Natural killer cell (primary cell): ENCODE data around the gene YWHAB. TPM values are rescaled to one million over a fixed set of nuclear protein-coding genes. Genes with fewer than 3 reads are reported as not detected.
A peak's percentile ranks its signal among the peaks of the same experiment; 100 is the strongest.
"Not testable (repeated sequence)": the region's sequence is repeated elsewhere in the genome, so short reads cannot be mapped to it uniquely, and the experiment has no call there.

Experiments used
- ATAC-seq, 3 donors: fragments of 150-1000 bp in 2 of 3; fragments of 200-7000 bp in 1 of 3; cut with Tn5 transposase; 1 replicate in 1 of 3; 2 replicates in 2 of 3; pipeline ENCODE4 v1.10.0; 2021; ENCODE audit warnings: mild to moderate bottlenecking in 2 of 3, moderate library complexity in 2 of 3
- DNase-seq, 2 donors: peaks; one replicate each; pipeline versions ENCODE4 v3.0.0 to v3.0.0-alpha.2; 2013 to 2021; ENCODE audit warnings: mixed read lengths in 1 of 2
- H3K27ac ChIP-seq: one replicate; pipeline ENCODE4 v1.5.1; 2013; ENCODE audit warnings: mild to moderate bottlenecking, low read length
- H3K27me3 ChIP-seq: one replicate; pipeline ENCODE4 v1.6.1; 2013; ENCODE audit warnings: low read length; ENCODE audit not compliant: control insufficient read depth, insufficient read depth
- H3K36me3 ChIP-seq: one replicate; pipeline ENCODE4 v1.6.1; 2013; ENCODE audit warnings: low read length; ENCODE audit not compliant: control insufficient read depth, insufficient read depth
- H3K4me1 ChIP-seq: one replicate; pipeline ENCODE4 v1.6.1; 2013; ENCODE audit warnings: low read length; ENCODE audit not compliant: control insufficient read depth, insufficient read depth
- H3K4me3 ChIP-seq: one replicate; pipeline ENCODE4 v1.5.1; 2013; ENCODE audit warnings: low read length
- H3K9me3 ChIP-seq: one replicate; pipeline ENCODE4 v1.6.1; 2013; ENCODE audit warnings: low read length; ENCODE audit not compliant: control insufficient read depth, insufficient read depth
- H3K27ac Mint-ChIP-seq, 2 donors: one replicate each; pipeline ENCODE4 v1.8.0; 2022; ENCODE audit warnings: mild to moderate bottlenecking in 2 of 2, mixed read lengths in 2 of 2, moderate library complexity in 1 of 2
- H3K27me3 Mint-ChIP-seq, 2 donors: one replicate each; pipeline ENCODE4 v1.8.0; 2022; ENCODE audit warnings: low read depth in 2 of 2, mixed read lengths in 2 of 2
- H3K36me3 Mint-ChIP-seq: one replicate; pipeline ENCODE4 v1.8.0; 2022; ENCODE audit warnings: mixed read lengths
- H3K4me1 Mint-ChIP-seq, 2 donors: one replicate each; pipeline ENCODE4 v1.8.0; 2022; ENCODE audit warnings: mixed read lengths in 2 of 2
- H3K4me3 Mint-ChIP-seq: one replicate; pipeline ENCODE4 v1.8.0; 2022; ENCODE audit warnings: mild to moderate bottlenecking, moderate library complexity, mixed read lengths
- H3K9me3 Mint-ChIP-seq, 2 donors: one replicate each; pipeline ENCODE4 v1.8.0; 2022; ENCODE audit warnings: mixed read lengths in 2 of 2
- CTCF ChIP-seq: fragments of 200-600 bp; IDR thresholded peaks from one replicate; pipeline ENCODE4 v1.8.0; 2022; ENCODE audit warnings: antibody characterized with exemption
- WGBS: methylation state at CpG from one replicate; pipeline ENCODE4 v1.1.7; 2013; ENCODE audit warnings: missing lambda C conversion rate; ENCODE audit not compliant: insufficient coverage; 5-methylcytosine and 5-hydroxymethylcytosine counted together
- intact Hi-C: fragments of 100-400 bp; cut with micrococcal nuclease; formaldehyde crosslinking; loops from one replicate; pipeline ENCODE4 v1.14.2; 2022
- total RNA-seq, 4 donors: library from RNA; stranded (reverse); fragments of 120-200 nt in 1 of 4; gene quantifications; one replicate each; pipeline versions ENCODE4 v1.2.3 to v1.2.4, GENCODE V29; 2013 to 2022

The YWHAB gene
- total RNA-seq, 3 donors from 2014 or later (not counting 1 experiment from before 2014, with no cell fraction given), result 137 to 199 (median 179) TPM

DNA sequence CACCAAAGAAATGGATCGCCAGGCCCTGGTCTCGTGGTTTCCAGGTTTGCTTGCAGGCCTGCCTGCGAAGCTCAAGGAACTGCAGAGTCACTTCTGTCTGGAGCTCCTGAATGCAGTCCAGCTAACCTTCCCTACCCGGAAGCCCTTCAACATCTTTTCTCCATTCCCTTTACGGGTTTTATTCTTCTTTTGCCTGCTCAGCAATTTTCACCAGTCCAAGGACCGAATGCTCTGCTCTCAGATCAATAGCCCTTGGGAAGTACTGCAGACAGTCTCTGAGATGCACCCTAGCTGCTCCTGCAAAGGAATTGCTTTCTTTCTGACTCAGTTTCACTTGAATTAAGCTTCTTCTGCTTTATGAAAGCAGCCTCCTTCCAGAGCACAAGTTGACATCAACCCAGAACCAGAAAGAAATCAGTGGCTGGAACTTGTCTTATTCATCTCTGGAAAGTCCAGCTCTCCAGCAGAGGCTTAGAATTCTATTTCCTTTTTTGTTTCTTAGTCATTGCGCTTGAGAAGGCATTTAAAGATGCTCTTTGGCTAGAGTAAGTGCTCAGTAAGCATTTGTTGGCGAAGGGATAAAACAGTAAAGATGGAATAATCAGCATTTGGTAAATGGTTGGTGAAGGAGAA lies 18.7 kb upstream of the YWHAB start:
- Mint-ChIP-seq H3K36me3 (no peaks in the 10 kb centered on the region), H3K9me3 (no peaks in the 10 kb centered on the region), H3K27me3 (peaks cover 8 to 13% of the 10 kb centered on the region in 2 donors), H3K27ac (no peak overlapping the region), H3K4me3 (peak overlapping the region; percentile 56), H3K4me1 (peaks cover 7 to 10% of the 10 kb centered on the region in 2 donors)
- 40% methylated on average over 8 of the region's 8 CpGs for WGBS
- H3K36me3 ChIP-seq, result no peaks in the 10 kb centered on the region
- peaks cover 7% of the 10 kb centered on the region for H3K27me3 ChIP-seq
- ATAC-seq (no peak), DNase-seq (no peak)
- TF ChIP-seq CTCF, result no peak
- no peak overlapping the region for H3K4me3 ChIP-seq
- H3K9me3 ChIP-seq, result no peaks in the 10 kb centered on the region
- H3K27ac ChIP-seq, result no peak overlapping the region
- intact Hi-C loops, result loop anchor here (1.0 to 5.0 kb wide), 3 partner anchors 120 to 478 kb away; partner anchors contain the start of gene KCNK15
- peaks cover 5% of the 10 kb centered on the region for H3K4me1 ChIP-seq

- Mint-ChIP-seq H3K36me3 (no peaks in the 10 kb centered on the region), H3K4me3 (no peak overlapping the region), H3K27me3 (peaks cover 8 to 13% of the 10 kb centered on the region in 2 donors), H3K27ac (no peak overlapping the region), H3K4me1 (peaks cover 7 to 10% of the 10 kb centered on the region in 2 donors), H3K9me3 (no peaks in the 10 kb centered on the region)
- H3K27ac ChIP-seq, result no peak overlapping the region
- no peak overlapping the region for H3K4me3 ChIP-seq
- H3K4me1 ChIP-seq, result peaks cover 5% of the 10 kb centered on the region
- DNase-seq (no peak), ATAC-seq (no peak)
- intact Hi-C loops, result loop anchor here (5.0 kb wide), 1 partner anchor 122 kb away; the partner anchor contains the start of gene KCNK15
- peaks cover 7% of the 10 kb centered on the region for H3K27me3 ChIP-seq
- TF ChIP-seq CTCF, result no peak
- H3K9me3 ChIP-seq, result no peaks in the 10 kb centered on the region
- 76% methylated on average over 4 of the region's 5 CpGs for WGBS
- no peaks in the 10 kb centered on the region for H3K36me3 ChIP-seq
Measured at GRCh38 chr20:44869471-44869870, 16.0 kb upstream of the YWHAB start.

DNA sequence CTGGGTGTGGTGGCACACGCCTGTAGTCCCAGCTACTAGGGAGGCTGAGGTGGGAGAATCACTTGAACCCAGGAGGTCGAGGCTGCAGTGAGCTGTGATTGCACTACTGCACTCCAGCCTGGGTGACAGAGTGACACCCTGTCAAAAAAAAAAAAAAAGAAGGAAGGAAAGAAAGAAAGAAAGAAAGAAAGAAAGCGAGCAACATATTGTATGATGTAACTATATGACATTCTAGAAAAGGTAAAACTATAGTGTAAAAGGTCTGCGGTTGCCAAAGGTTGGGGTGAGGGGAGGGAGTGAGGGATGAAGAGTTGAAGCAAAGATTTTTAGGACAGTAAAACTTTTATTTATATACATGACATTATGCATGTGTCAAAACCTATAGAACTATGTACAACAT lies 3.1 kb upstream of the YWHAB start:
- H3K27ac Mint-ChIP-seq, DNase-seq, H3K36me3 Mint-ChIP-seq, H3K27ac ChIP-seq, H3K36me3 ChIP-seq, H3K9me3 Mint-ChIP-seq, ATAC-seq, H3K4me3 Mint-ChIP-seq, H3K4me3 ChIP-seq, H3K27me3 ChIP-seq, H3K27me3 Mint-ChIP-seq, H3K9me3 ChIP-seq: not testable (repeated sequence)
- peaks cover 20 to 32% of the 10 kb centered on the region in 2 donors for H3K4me1 Mint-ChIP-seq
- peaks cover 17% of the 10 kb centered on the region for H3K4me1 ChIP-seq
- intact Hi-C loops, result loop anchor here (10.0 kb wide), 1 partner anchor 132 kb away; no protein-coding TSS in a partner anchor
- WGBS, result 94% methylated on average over 4 of the region's 4 CpGs

GRCh38 chr20:44883214-44883902 lies 2.1 kb upstream of the YWHAB start:
- DNase-seq (no peak), ATAC-seq (no peak)
- Mint-ChIP-seq H3K4me1 (peaks cover 30 to 42% of the 10 kb centered on the region in 2 donors), H3K4me3 (peak overlapping the region; percentile 98), H3K27ac (peak overlapping the region; percentile 93 to 97), H3K36me3 (no peaks in the 10 kb centered on the region), H3K27me3 (peaks cover 0 to 6% of the 10 kb centered on the region in 2 donors), H3K9me3 (no peaks in the 10 kb centered on the region)
- H3K27ac ChIP-seq, result no peak overlapping the region
- WGBS, result 98% methylated on average over 7 of the region's 7 CpGs
- H3K4me1 ChIP-seq, result peaks cover 19% of the 10 kb centered on the region
- no peaks in the 10 kb centered on the region for H3K27me3 ChIP-seq
- intact Hi-C loops, result loop anchor here (10.0 kb wide), 1 partner anchor 131 kb away; no protein-coding TSS in a partner anchor
- no peaks in the 10 kb centered on the region for H3K9me3 ChIP-seq
- H3K36me3 ChIP-seq, result no peaks in the 10 kb centered on the region
- H3K4me3 ChIP-seq, result no peak overlapping the region
- no peak for TF ChIP-seq CTCF
